OCI-LY3 (cell line): ENCODE data around the gene DLG1.

Experiments
- EZH2phosphoT487 ChIP-seq: fragments of 200-600 bp; shearing (Covaris generic); IDR thresholded peaks from 2 replicates; pipeline ENCODE4 v1.6.1; 2018; ENCODE audit warnings: antibody characterized with exemption, mixed run types, low read depth
- TF ChIP-seq, protein P1 (sequence below): fragments of 200-600, 300-600 bp; sonication (generic); IDR thresholded peaks from 2 replicates; pipeline ENCODE4 v1.5.1; 2014; ENCODE audit warnings: antibody characterized with exemption, low read length, low read depth

DNA sequence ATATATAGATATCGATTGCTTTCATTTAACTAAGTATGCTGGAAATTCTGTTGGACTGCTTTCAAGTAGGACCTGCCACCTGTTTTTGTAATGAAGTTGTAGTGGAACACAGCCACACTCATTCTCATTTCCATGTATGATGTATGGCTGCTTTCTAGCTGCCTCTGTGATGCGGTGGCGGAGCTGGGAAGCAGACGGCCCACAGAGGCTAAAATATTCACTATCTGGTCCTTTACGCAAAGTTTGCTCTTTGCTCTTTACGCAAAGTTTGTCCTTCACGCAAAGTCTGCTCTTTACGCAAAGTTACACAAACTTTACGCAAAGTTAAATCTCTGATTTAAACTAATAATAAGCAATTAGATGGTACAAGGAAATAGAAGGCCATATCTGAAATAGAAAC lies 91.5 kb downstream of the DLG1 start:
- TF ChIP-seq, protein P1, sequence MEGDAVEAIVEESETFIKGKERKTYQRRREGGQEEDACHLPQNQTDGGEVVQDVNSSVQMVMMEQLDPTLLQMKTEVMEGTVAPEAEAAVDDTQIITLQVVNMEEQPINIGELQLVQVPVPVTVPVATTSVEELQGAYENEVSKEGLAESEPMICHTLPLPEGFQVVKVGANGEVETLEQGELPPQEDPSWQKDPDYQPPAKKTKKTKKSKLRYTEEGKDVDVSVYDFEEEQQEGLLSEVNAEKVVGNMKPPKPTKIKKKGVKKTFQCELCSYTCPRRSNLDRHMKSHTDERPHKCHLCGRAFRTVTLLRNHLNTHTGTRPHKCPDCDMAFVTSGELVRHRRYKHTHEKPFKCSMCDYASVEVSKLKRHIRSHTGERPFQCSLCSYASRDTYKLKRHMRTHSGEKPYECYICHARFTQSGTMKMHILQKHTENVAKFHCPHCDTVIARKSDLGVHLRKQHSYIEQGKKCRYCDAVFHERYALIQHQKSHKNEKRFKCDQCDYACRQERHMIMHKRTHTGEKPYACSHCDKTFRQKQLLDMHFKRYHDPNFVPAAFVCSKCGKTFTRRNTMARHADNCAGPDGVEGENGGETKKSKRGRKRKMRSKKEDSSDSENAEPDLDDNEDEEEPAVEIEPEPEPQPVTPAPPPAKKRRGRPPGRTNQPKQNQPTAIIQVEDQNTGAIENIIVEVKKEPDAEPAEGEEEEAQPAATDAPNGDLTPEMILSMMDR, result no peak
- TF ChIP-seq EZH2phosphoT487, result no peak
